Measurements from ENCODE around the gene NTN5. TPM values are rescaled to one million over a fixed set of nuclear protein-coding genes. Genes with fewer than 3 reads are reported as not detected.

NTN5 gene
- total and polyA plus RNA-seq, 9 of the 15 experiments (the other 6 are each of a cell fraction or from before 2014, with no cell fraction given): not detected

DNA sequence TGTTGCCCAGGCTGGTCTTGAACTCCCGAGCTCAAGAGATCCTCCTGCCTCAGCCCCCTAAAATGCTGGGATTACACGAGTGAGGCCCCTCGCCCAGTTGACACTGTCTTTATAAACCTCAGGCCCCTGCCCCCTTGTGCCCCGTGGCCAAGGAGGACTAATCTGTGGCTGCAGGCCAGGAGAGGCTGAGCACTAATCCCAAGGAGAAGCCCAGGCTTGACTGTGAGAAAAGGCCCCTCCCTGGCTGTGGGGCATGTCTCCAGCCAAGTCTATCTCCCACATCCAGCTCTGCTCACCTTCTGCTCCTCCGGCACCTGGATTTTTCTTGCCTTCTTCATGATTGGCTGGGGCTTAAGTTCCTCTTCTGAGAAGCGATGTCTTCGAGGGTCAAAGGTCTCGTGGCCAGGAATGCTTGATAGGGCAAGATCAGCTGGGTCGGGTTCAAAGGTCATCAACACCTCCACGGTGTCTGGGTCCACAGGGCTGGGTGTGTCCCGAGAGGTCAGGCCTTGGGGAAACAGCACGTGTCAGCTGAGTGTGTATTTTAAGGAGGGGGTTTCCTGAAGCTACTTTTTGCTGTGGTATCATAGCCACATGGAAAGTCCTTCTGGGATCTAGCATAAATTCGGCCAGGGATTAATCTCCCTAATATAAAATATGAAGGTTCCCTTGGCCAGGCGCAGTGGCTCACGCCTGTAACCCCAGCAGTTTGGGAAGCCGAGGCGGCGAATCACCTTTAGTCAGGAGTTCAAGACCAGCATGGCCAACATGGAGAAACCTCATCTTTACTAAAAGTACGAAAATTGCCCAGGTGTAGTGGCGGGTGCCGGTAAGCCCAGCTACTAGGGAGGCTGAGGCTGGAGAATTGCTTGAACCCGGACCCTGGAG is 39.4 kb downstream of the NTN5 start (continued):
- TF ChIP-seq, protein P1, sequence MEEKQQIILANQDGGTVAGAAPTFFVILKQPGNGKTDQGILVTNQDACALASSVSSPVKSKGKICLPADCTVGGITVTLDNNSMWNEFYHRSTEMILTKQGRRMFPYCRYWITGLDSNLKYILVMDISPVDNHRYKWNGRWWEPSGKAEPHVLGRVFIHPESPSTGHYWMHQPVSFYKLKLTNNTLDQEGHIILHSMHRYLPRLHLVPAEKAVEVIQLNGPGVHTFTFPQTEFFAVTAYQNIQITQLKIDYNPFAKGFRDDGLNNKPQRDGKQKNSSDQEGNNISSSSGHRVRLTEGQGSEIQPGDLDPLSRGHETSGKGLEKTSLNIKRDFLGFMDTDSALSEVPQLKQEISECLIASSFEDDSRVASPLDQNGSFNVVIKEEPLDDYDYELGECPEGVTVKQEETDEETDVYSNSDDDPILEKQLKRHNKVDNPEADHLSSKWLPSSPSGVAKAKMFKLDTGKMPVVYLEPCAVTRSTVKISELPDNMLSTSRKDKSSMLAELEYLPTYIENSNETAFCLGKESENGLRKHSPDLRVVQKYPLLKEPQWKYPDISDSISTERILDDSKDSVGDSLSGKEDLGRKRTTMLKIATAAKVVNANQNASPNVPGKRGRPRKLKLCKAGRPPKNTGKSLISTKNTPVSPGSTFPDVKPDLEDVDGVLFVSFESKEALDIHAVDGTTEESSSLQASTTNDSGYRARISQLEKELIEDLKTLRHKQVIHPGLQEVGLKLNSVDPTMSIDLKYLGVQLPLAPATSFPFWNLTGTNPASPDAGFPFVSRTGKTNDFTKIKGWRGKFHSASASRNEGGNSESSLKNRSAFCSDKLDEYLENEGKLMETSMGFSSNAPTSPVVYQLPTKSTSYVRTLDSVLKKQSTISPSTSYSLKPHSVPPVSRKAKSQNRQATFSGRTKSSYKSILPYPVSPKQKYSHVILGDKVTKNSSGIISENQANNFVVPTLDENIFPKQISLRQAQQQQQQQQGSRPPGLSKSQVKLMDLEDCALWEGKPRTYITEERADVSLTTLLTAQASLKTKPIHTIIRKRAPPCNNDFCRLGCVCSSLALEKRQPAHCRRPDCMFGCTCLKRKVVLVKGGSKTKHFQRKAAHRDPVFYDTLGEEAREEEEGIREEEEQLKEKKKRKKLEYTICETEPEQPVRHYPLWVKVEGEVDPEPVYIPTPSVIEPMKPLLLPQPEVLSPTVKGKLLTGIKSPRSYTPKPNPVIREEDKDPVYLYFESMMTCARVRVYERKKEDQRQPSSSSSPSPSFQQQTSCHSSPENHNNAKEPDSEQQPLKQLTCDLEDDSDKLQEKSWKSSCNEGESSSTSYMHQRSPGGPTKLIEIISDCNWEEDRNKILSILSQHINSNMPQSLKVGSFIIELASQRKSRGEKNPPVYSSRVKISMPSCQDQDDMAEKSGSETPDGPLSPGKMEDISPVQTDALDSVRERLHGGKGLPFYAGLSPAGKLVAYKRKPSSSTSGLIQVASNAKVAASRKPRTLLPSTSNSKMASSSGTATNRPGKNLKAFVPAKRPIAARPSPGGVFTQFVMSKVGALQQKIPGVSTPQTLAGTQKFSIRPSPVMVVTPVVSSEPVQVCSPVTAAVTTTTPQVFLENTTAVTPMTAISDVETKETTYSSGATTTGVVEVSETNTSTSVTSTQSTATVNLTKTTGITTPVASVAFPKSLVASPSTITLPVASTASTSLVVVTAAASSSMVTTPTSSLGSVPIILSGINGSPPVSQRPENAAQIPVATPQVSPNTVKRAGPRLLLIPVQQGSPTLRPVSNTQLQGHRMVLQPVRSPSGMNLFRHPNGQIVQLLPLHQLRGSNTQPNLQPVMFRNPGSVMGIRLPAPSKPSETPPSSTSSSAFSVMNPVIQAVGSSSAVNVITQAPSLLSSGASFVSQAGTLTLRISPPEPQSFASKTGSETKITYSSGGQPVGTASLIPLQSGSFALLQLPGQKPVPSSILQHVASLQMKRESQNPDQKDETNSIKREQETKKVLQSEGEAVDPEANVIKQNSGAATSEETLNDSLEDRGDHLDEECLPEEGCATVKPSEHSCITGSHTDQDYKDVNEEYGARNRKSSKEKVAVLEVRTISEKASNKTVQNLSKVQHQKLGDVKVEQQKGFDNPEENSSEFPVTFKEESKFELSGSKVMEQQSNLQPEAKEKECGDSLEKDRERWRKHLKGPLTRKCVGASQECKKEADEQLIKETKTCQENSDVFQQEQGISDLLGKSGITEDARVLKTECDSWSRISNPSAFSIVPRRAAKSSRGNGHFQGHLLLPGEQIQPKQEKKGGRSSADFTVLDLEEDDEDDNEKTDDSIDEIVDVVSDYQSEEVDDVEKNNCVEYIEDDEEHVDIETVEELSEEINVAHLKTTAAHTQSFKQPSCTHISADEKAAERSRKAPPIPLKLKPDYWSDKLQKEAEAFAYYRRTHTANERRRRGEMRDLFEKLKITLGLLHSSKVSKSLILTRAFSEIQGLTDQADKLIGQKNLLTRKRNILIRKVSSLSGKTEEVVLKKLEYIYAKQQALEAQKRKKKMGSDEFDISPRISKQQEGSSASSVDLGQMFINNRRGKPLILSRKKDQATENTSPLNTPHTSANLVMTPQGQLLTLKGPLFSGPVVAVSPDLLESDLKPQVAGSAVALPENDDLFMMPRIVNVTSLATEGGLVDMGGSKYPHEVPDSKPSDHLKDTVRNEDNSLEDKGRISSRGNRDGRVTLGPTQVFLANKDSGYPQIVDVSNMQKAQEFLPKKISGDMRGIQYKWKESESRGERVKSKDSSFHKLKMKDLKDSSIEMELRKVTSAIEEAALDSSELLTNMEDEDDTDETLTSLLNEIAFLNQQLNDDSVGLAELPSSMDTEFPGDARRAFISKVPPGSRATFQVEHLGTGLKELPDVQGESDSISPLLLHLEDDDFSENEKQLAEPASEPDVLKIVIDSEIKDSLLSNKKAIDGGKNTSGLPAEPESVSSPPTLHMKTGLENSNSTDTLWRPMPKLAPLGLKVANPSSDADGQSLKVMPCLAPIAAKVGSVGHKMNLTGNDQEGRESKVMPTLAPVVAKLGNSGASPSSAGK (IDR thresholded peaks at IDR 0.05): no peak; the same call in 1 of the 2 replicates
- TF ChIP-seq BMI1 (IDR thresholded peaks at IDR 0.05; ENCODE audit: low read length) (no peak), MTA2 (IDR thresholded peaks at IDR 0.05; ENCODE audit: low read depth) (peak; percentile 31; the same call in 1 of the 2 replicates), TAF1 (IDR thresholded peaks at IDR 0.05; ENCODE audit: control insufficient read depth, extremely low read depth, insufficient read depth, low read length, severe bottlenecking) (no peak), ZNF589 (CRISPR knock-in tag; IDR thresholded peaks at IDR 0.05; ENCODE audit: low read depth) (no peak), NELFE (IDR thresholded peaks at IDR 0.05; ENCODE audit: insufficient read depth, insufficient read length) (no peak), RFX7 (CRISPR knock-in tag; IDR thresholded peaks at IDR 0.05) (no peak), POLR2AphosphoS5 (IDR thresholded peaks at IDR 0.05; ENCODE audit: control insufficient read depth, insufficient read depth, low read depth, low read length) (peak; percentile 44; the same call in 1 of the 2 replicates), HOXB6 (CRISPR knock-in tag; IDR thresholded peaks at IDR 0.05; ENCODE audit: borderline replicate concordance) (no peak)
- TF ChIP-seq, protein P2, sequence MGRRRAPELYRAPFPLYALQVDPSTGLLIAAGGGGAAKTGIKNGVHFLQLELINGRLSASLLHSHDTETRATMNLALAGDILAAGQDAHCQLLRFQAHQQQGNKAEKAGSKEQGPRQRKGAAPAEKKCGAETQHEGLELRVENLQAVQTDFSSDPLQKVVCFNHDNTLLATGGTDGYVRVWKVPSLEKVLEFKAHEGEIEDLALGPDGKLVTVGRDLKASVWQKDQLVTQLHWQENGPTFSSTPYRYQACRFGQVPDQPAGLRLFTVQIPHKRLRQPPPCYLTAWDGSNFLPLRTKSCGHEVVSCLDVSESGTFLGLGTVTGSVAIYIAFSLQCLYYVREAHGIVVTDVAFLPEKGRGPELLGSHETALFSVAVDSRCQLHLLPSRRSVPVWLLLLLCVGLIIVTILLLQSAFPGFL (CRISPR knock-in tag; IDR thresholded peaks at IDR 0.05): 0 out of 2 replicates have a peak, but pooled peaks have one; percentile 41
